Astrocyte (in vitro differentiated cells and primary cell): Measurements from ENCODE around the gene OR51V1. TPM values are rescaled to one million over a fixed set of nuclear protein-coding genes. Genes with fewer than 3 reads are reported as not detected.

Source experiments
- DNase-seq: peaks from one replicate; pipeline ENCODE4 v3.0.0-alpha.2; 2010; ENCODE audit warnings: low read depth
- FAIRE-seq: peaks from 2 replicates; lab custom pipeline; 2011; peaks lifted over from hg19 to GRCh38; lab: Jason Lieb, UNC
- H2AFZ ChIP-seq: 2 replicates; pipeline ENCODE4 v1.6.0; 2012; ENCODE audit warnings: low read depth, low read length, inconsistent platforms
- H3K27ac ChIP-seq: 2 replicates; pipeline ENCODE4 v1.5.1; 2011; ENCODE audit warnings: low read depth, low read length, inconsistent platforms
- H3K27me3 ChIP-seq: 2 replicates; pipeline ENCODE4 v1.6.0; 2011; ENCODE audit warnings: low read length, inconsistent platforms; ENCODE audit not compliant: insufficient read depth
- H3K36me3 ChIP-seq: 2 replicates; pipeline ENCODE4 v1.5.1; 2011; ENCODE audit warnings: low read length, inconsistent platforms; ENCODE audit not compliant: insufficient read depth
- H3K4me1 ChIP-seq: 2 replicates; pipeline ENCODE4 v1.5.1; 2011; ENCODE audit warnings: low read length, inconsistent platforms; ENCODE audit not compliant: insufficient read depth
- H3K4me2 ChIP-seq: 2 replicates; pipeline ENCODE4 v1.6.0; 2012; ENCODE audit warnings: low read length, inconsistent platforms
- H3K4me3 ChIP-seq: 2 replicates; pipeline ENCODE4 v1.5.1; 2011; ENCODE audit warnings: low read depth, mild to moderate bottlenecking, low read length, inconsistent platforms; ENCODE audit not compliant: insufficient read depth
- H3K79me2 ChIP-seq: 2 replicates; pipeline ENCODE4 v1.6.0; 2012; ENCODE audit warnings: mild to moderate bottlenecking, low read length, inconsistent platforms; ENCODE audit not compliant: insufficient read depth
- H3K9ac ChIP-seq: 2 replicates; pipeline ENCODE4 v1.6.0; 2012; ENCODE audit warnings: mild to moderate bottlenecking, low read length, inconsistent platforms
- H3K9me3 ChIP-seq: 2 replicates; pipeline ENCODE4 v1.5.1; 2012; ENCODE audit warnings: low read depth, mild to moderate bottlenecking, low read length, inconsistent platforms; ENCODE audit not compliant: insufficient read depth
- H4K20me1 ChIP-seq: 2 replicates; pipeline ENCODE4 v1.6.0; 2012; ENCODE audit warnings: low read length, inconsistent platforms; ENCODE audit not compliant: insufficient read depth
- H3K27ac Mint-ChIP-seq: one replicate; pipeline ENCODE4 v1.8.0; 2021; ENCODE audit warnings: mild to moderate bottlenecking, mixed read lengths; ENCODE audit not compliant: unreplicated experiment
- H3K27me3 Mint-ChIP-seq: one replicate; pipeline ENCODE4 v1.8.0; 2021; ENCODE audit warnings: low read depth, mixed read lengths; ENCODE audit not compliant: unreplicated experiment
- H3K36me3 Mint-ChIP-seq: one replicate; pipeline ENCODE4 v1.8.0; 2021; ENCODE audit warnings: low read depth, mixed read lengths; ENCODE audit not compliant: unreplicated experiment
- H3K4me1 Mint-ChIP-seq: one replicate; pipeline ENCODE4 v1.8.0; 2021; ENCODE audit warnings: low read depth, mixed read lengths; ENCODE audit not compliant: unreplicated experiment
- H3K4me3 Mint-ChIP-seq: one replicate; pipeline ENCODE4 v1.8.0; 2021; ENCODE audit warnings: mild to moderate bottlenecking, moderate library complexity, mixed read lengths; ENCODE audit not compliant: unreplicated experiment
- H3K9me3 Mint-ChIP-seq: one replicate; pipeline ENCODE4 v1.8.0; 2021; ENCODE audit warnings: mild to moderate bottlenecking, mixed read lengths; ENCODE audit not compliant: unreplicated experiment
- CTCF ChIP-seq: IDR thresholded peaks from 2 replicates; pipeline ENCODE4 v1.5.1; 2011; ENCODE audit warnings: low read depth, mild to moderate bottlenecking, inconsistent platforms, low read length, moderate library complexity; ENCODE audit not compliant: insufficient read depth
- EZH2 ChIP-seq: IDR thresholded peaks from 2 replicates; pipeline ENCODE4 v1.6.1; 2012; ENCODE audit warnings: mild to moderate bottlenecking, low read length, inconsistent platforms; ENCODE audit not compliant: insufficient read depth
- total RNA-seq: library from RNA; stranded (reverse); gene quantifications from 2 replicates; pipeline ENCODE4 v1.2.1, GENCODE V29; 2021

OR51V1 gene
- total RNA-seq, 1 donor from 2014 or later, result not detected

- no peaks in the 10 kb centered on the region for H3K4me1 ChIP-seq
- no peaks in the 10 kb centered on the region for H3K79me2 ChIP-seq
- H3K4me3 Mint-ChIP-seq, result no peak overlapping the region
- H3K9me3 ChIP-seq, result no peaks in the 10 kb centered on the region
- no peaks in the 10 kb centered on the region for H3K36me3 Mint-ChIP-seq
- TF ChIP-seq EZH2, result no peak
- no peak for TF ChIP-seq CTCF
- no peak overlapping the region for H3K4me2 ChIP-seq
- H3K36me3 ChIP-seq, result no peaks in the 10 kb centered on the region
- peaks cover 1% of the 10 kb centered on the region for H3K27me3 Mint-ChIP-seq
- DNase-seq, result no peak
- no peaks in the 10 kb centered on the region for H3K9me3 Mint-ChIP-seq
- no peak overlapping the region for H3K27ac ChIP-seq
- no peak overlapping the region for H3K9ac ChIP-seq
- no peak overlapping the region for H3K27ac Mint-ChIP-seq
- H3K4me1 Mint-ChIP-seq, result peaks cover 6% of the 10 kb centered on the region
- no peak for FAIRE-seq
- no peaks in the 10 kb centered on the region for H3K27me3 ChIP-seq
- no peak overlapping the region for H3K4me3 ChIP-seq
- no peak overlapping the region for H2AFZ ChIP-seq
- no peaks in the 10 kb centered on the region for H4K20me1 ChIP-seq
Measured at GRCh38 chr11:5230266-5230665, 29.8 kb upstream of the OR51V1 start.

GRCh38 chr11:5229796-5230195 is 29.3 kb upstream of the OR51V1 start:
- Histone ChIP-seq H3K4me1 (no peaks in the 10 kb centered on the region), H3K9ac (no peak overlapping the region), H3K36me3 (no peaks in the 10 kb centered on the region), H3K79me2 (no peaks in the 10 kb centered on the region), H3K4me3 (no peak overlapping the region), H4K20me1 (no peaks in the 10 kb centered on the region), H3K27ac (no peak overlapping the region), H3K4me2 (no peak overlapping the region), H3K27me3 (no peaks in the 10 kb centered on the region), H3K9me3 (no peaks in the 10 kb centered on the region), H2AFZ (no peak overlapping the region)
- no peak for TF ChIP-seq EZH2
- TF ChIP-seq CTCF, result no peak
- no peak overlapping the region for H3K27ac Mint-ChIP-seq
- H3K27me3 Mint-ChIP-seq, result no peaks in the 10 kb centered on the region
- DNase-seq, result no peak
- H3K36me3 Mint-ChIP-seq, result no peaks in the 10 kb centered on the region
- no peak for FAIRE-seq
- peaks cover 6% of the 10 kb centered on the region for H3K4me1 Mint-ChIP-seq
- no peak overlapping the region for H3K4me3 Mint-ChIP-seq
- no peaks in the 10 kb centered on the region for H3K9me3 Mint-ChIP-seq

GRCh38 chr11:5229356-5229755 is 28.9 kb upstream of the OR51V1 start:
- no peaks in the 10 kb centered on the region for H3K36me3 Mint-ChIP-seq
- no peaks in the 10 kb centered on the region for H3K9me3 Mint-ChIP-seq
- no peaks in the 10 kb centered on the region for H3K9me3 ChIP-seq
- H3K4me3 Mint-ChIP-seq, result no peak overlapping the region
- H3K27me3 ChIP-seq, result no peaks in the 10 kb centered on the region
- no peaks in the 10 kb centered on the region for H3K79me2 ChIP-seq
- no peak for TF ChIP-seq CTCF
- no peak for TF ChIP-seq EZH2
- peaks cover 3% of the 10 kb centered on the region for H3K4me1 Mint-ChIP-seq
- H3K27ac ChIP-seq, result no peak overlapping the region
- no peak overlapping the region for H2AFZ ChIP-seq
- no peak overlapping the region for H3K4me2 ChIP-seq
- no peaks in the 10 kb centered on the region for H3K4me1 ChIP-seq
- no peak overlapping the region for H3K27ac Mint-ChIP-seq
- no peaks in the 10 kb centered on the region for H3K36me3 ChIP-seq
- H4K20me1 ChIP-seq, result no peaks in the 10 kb centered on the region
- DNase-seq (no peak), FAIRE-seq (no peak)
- H3K4me3 ChIP-seq, result no peak overlapping the region
- H3K27me3 Mint-ChIP-seq, result no peaks in the 10 kb centered on the region
- no peak overlapping the region for H3K9ac ChIP-seq
